ENCODE data around the gene VMP1.
"Not testable (repeated sequence)": the region's sequence is repeated elsewhere in the genome, so short reads cannot be mapped to it uniquely, and the experiment has no call there.

The VMP1 gene

DNA sequence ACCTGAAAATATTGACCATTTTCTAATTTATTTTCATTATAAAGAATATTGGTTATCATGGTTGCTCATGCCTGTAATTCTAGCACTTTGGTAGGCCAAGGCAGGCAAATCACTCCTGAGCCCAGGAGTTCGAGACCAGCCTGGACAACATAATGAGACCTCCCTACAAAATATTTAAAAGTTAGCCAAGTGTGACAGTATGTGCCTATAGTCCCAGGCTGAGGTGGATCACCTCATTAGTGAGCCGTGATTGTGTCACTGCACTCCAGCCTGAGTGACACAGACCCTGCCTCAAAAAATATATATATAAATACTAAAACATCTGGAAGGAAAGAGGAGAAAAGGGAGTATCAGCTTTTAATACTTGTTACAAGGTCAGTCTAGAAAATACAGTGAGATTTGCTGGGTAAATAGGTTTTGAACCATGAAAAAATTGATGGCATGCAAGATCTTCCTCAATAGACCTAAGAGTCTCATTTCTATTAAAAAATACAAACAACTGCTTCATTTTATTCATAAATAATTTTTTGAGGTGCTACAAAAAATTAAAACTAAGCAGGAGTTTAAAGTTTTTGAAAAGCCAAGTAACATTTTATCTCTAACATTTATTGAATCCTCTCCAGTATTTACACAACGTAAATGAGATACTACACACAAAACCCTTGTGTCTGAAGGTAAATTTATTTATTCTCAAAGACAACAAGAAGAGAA lies 137.6 kb downstream of the VMP1 start:
- H3K9me3 ChIP-seq, result no peaks in the 10 kb centered on the region
- no peaks in the 10 kb centered on the region for H3K27me3 ChIP-seq
- peaks cover 0 to 91% (median 37%) of the 10 kb centered on the region in 4 donors for H3K4me1 ChIP-seq
- DNase-seq, result no peak
- H3K4me3 ChIP-seq, result no peak overlapping the region
- H3K27ac ChIP-seq, result peak overlapping the region; percentile 88 to 89
- H3K36me3 ChIP-seq, result peaks cover 0 to 20% (median 0%) of the 10 kb centered on the region in 3 donors
- TF ChIP-seq, protein P1, sequence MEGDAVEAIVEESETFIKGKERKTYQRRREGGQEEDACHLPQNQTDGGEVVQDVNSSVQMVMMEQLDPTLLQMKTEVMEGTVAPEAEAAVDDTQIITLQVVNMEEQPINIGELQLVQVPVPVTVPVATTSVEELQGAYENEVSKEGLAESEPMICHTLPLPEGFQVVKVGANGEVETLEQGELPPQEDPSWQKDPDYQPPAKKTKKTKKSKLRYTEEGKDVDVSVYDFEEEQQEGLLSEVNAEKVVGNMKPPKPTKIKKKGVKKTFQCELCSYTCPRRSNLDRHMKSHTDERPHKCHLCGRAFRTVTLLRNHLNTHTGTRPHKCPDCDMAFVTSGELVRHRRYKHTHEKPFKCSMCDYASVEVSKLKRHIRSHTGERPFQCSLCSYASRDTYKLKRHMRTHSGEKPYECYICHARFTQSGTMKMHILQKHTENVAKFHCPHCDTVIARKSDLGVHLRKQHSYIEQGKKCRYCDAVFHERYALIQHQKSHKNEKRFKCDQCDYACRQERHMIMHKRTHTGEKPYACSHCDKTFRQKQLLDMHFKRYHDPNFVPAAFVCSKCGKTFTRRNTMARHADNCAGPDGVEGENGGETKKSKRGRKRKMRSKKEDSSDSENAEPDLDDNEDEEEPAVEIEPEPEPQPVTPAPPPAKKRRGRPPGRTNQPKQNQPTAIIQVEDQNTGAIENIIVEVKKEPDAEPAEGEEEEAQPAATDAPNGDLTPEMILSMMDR (IDR thresholded peaks at IDR 0.05), result no peak
- intact Hi-C loops (cut with DNase I; ENCODE audit: low total_unique reads), result no loop called here

DNA sequence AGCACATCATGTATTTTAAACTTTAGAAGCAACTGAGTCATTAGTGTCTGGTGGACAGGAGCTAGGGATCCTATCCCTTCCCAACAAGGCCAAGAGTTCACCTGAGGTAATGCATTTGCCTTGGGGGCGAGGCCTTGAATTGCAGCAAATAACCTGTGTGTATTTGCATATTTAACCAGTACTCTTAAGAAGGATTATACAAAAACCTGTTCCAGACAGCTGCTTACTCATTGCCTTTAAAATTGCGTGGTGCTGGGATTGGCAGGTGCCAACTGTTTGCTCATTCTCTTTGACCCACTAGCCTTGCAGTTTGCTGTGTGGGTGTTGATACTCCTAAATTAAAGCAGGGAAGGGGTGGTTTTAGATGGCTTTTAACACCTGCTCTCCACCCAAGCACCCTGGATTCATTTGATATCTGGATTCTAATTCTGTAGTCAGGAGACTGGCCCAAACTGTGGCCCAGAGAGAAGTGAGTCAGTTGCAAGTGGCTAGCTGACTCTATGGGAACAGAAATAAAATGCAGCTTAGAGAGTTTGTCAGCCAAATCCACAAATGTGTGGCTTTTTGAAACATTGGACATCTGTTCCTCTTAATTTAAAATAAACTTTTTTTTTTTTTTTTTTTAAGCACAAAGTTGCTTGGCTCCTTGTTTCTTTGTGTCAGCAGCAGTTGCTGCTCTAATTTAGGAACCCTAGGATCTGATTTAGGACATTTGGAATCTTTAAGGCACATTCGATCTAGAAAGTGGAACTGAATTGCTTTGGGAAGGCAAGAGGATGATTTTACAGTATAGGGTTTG lies 138.3 kb downstream of the VMP1 start:
- Histone ChIP-seq H3K36me3 (peaks cover 0 to 14% (median 0%) of the 10 kb centered on the region in 3 donors), H3K4me1 (peaks cover 0 to 85% (median 37%) of the 10 kb centered on the region in 4 donors), H3K27ac (peak overlapping the region; percentile 88 to 89), H3K4me3 (peak overlapping the region; percentile 5 to 17), H3K27me3 (no peaks in the 10 kb centered on the region), H3K9me3 (no peaks in the 10 kb centered on the region)
- intact Hi-C loops (cut with DNase I; ENCODE audit: low total_unique reads), result no loop called here
- TF ChIP-seq, protein P1 (IDR thresholded peaks at IDR 0.05), result no peak
- peak; percentile 52 to 65 for DNase-seq

DNA sequence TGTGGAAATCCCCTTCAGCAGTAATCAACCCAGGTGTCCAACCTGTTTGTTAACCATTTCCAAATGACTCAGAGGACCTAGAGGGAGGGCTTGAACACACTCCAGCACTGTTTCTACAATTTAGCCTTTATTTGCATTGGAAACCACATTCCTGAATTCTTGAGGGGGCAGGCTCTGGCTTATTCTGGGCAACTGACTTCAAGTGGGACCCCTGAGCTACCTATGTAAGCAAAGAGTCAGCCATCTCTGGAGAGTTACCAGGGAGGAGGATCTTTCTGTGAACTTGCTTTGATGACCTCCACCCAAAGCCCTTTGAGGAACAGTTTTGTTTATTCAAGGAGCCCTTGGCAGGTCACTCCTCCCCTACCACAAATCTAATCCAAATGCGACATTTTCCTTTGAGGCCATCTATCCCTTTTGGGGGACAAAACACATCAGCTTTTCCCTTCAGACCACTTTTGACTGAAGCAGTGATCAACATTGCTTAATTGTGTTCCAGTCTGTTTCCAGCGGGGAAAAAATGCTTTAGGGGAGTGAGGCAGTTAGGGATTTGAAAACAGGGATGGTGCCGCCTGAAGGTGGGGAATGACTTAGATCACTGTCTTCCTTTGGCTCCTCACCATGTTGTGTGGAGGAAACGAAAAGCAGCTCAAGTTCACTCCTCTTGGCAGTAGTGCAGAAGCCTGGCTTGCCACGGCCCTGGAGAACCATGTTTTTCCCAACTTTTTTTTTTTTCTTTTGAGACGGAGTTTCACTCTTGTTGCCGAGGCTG lies 139.1 kb downstream of the VMP1 start:
- no peaks in the 10 kb centered on the region for H3K9me3 ChIP-seq
- DNase-seq, result peak; percentile 60 to 77
- peaks cover 0 to 7% (median 0%) of the 10 kb centered on the region in 3 donors for H3K36me3 ChIP-seq
- intact Hi-C loops (cut with DNase I; ENCODE audit: low total_unique reads), result no loop called here
- TF ChIP-seq, protein P1 (IDR thresholded peaks at IDR 0.05), result no peak
- H3K4me1 ChIP-seq, result peaks cover 0 to 84% (median 45%) of the 10 kb centered on the region in 4 donors
- H3K27me3 ChIP-seq, result no peaks in the 10 kb centered on the region
- peak overlapping the region; percentile 5 to 17 for H3K4me3 ChIP-seq
- peak overlapping the region; percentile 88 to 89 for H3K27ac ChIP-seq

DNA sequence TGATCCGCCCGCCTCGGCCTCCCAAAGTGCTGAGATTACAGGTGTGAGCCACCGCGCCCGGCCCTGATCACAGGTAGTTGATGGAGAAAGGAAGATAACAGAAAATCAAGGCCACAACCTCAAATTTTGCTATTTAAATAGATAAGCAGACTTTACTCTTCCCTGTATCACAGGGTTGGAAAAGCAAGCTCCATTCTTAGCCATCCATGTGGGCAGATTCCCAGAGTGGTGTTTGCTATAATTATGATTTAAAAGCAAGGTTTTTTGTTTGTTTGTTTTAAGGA lies 140.9 kb downstream of the VMP1 start:
- intact Hi-C loops (cut with DNase I; ENCODE audit: low total_unique reads), result no loop called here
- Histone ChIP-seq H3K36me3 (no peaks in the 10 kb centered on the region), H3K9me3 (no peaks in the 10 kb centered on the region), H3K4me1 (peaks cover 0 to 84% (median 49%) of the 10 kb centered on the region in 4 donors), H3K27me3 (no peaks in the 10 kb centered on the region), H3K27ac (peak overlapping the region; percentile 88 to 89), H3K4me3 (no peak overlapping the region)
- DNase-seq, result peak in 1 of 2 donors; percentile 55
- TF ChIP-seq, protein P1 (IDR thresholded peaks at IDR 0.05), result no peak

DNA sequence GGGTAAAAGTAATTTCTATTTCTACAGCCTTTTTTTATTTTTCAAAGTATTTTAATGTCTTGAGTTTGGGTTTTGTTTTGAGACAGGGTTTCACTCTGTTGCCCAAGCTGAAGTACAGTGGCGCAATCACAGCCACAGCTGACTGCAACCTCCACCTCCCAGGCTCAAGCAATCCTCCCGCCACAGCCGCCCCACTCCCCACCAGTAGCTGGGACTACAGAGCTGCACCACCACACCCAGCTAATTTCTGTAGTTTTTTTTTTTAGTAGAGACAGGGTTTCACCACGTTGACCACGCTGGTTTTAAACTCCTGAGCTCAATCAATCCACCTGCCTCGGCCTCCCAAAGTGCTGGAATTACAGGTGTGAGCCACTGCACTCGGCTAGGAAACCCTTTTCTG lies 141.3 kb downstream of the VMP1 start:
- DNase-seq, result peak; percentile 84 to 86
- Histone ChIP-seq H3K4me3 (no peak overlapping the region), H3K27ac (peak overlapping the region; percentile 88 to 89), H3K4me1 (peaks cover 0 to 84% (median 51%) of the 10 kb centered on the region in 4 donors), H3K27me3 (no peaks in the 10 kb centered on the region), H3K9me3 (no peaks in the 10 kb centered on the region), H3K36me3 (no peaks in the 10 kb centered on the region)
- TF ChIP-seq, protein P1 (IDR thresholded peaks at IDR 0.05), result no peak
- intact Hi-C loops (cut with DNase I; ENCODE audit: low total_unique reads), result no loop called here

DNA sequence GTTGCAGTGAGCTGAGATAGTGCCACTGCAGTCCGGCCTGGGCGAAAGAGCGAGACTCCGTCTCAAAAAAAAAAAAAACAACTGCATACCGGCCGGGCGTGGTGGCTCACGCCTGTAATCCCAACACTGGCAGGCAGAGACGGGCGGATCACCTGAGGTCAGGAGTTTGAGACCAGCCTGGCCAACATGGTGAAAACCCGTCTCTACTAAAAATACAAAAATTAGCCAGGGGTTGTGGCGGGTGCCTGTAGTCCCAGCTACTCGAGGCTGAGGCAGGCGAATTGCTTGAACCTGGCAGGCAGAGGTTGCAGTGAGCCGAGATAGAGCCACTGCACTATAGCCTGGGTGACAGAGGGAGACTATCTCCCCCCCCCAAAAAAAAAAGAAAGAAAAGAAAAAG lies 142.9 kb downstream of the VMP1 start:
- H3K27me3 ChIP-seq; H3K27ac ChIP-seq; H3K4me3 ChIP-seq; H3K9me3 ChIP-seq; H3K36me3 ChIP-seq; intact Hi-C loops (cut with DNase I; ENCODE audit: low total_unique reads): not testable (repeated sequence)
- peaks cover 0 to 77% (median 47%) of the 10 kb centered on the region in 4 donors for H3K4me1 ChIP-seq
- peak in 1 of 2 donors; percentile 10 for DNase-seq

All from tibial artery (tissue), 4 donors.